GM12891 (cell line): ENCODE data around the gene TSHB.

ENCODE experiments used
- PAX5 ChIP-seq: IDR thresholded peaks from 2 replicates; pipeline ENCODE4 v1.6.1; 2011; ENCODE audit warnings: low read length, moderate library complexity, mild to moderate bottlenecking; ENCODE audit not compliant: insufficient read depth, severe bottlenecking
- POLR2A ChIP-seq: IDR thresholded peaks from 2 replicates; pipeline ENCODE4 v1.6.1; 2011; ENCODE audit warnings: low read depth, low read length, control low read depth
- POLR2AphosphoS5 ChIP-seq: IDR thresholded peaks from 2 replicates; pipeline ENCODE4 v1.6.1; 2011; ENCODE audit warnings: low read depth, low read length, control low read depth

DNA sequence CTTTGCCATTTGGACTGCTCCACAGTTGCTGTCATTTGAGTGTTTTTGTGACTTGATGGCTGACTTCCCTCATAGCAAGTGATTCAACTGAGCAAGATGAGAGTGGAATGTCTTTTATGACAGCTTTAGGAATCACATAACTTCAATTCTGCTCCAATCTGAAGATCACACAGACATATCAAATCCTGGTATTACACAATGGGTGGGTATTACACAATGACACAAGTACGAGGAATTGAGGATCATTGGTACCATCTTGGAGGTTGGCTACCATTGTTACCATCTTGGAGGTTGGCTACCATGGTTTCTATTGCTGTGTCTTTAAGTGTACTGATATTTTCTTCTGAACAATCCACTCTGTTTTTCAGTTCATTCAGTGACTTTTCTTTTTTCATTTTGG is 8.5 kb upstream of the TSHB start:
- no peak for TF ChIP-seq POLR2A
- TF ChIP-seq POLR2AphosphoS5, result no peak
- TF ChIP-seq PAX5, result no peak
